HepG2 (cell line): ENCODE results near the gene PTPN2. TPM values are rescaled to one million over a fixed set of nuclear protein-coding genes. Genes with fewer than 3 reads are reported as not detected.

Experiments used
- CEBPG ChIP-seq: IDR thresholded peaks from 2 replicates; pipeline ENCODE4 v1.6.1; 2016
- HDAC2 ChIP-seq: sonication (generic); formaldehyde crosslinking; IDR thresholded peaks from 2 replicates; pipeline ENCODE4 v1.4.0; 2020; ENCODE audit warnings: missing genetic modification reagents
- JDP2 ChIP-seq: sonication (generic); formaldehyde crosslinking; IDR thresholded peaks from 2 replicates; pipeline ENCODE4 v1.8.1; 2022; ENCODE audit warnings: missing genetic modification reagents, borderline replicate concordance
- NFE2 ChIP-seq: sonication (generic); formaldehyde crosslinking; IDR thresholded peaks from 2 replicates; pipeline ENCODE4 v1.4.0; 2020; ENCODE audit warnings: missing genetic modification reagents
- REXO4 ChIP-seq: sonication (generic); formaldehyde crosslinking; IDR thresholded peaks from 2 replicates; pipeline ENCODE4 v1.8.0; 2022; ENCODE audit warnings: missing genetic modification reagents, mild to moderate bottlenecking, borderline replicate concordance
- RFX3 ChIP-seq: IDR thresholded peaks from 2 replicates; pipeline ENCODE4 v1.6.1; 2016; ENCODE audit warnings: missing biosample characterization, missing genetic modification reagents
- SALL2 ChIP-seq: sonication (generic); formaldehyde crosslinking; IDR thresholded peaks from 2 replicates; pipeline ENCODE4 v1.8.1; 2023; ENCODE audit warnings: mild to moderate bottlenecking, missing genetic modification reagents, inconsistent platforms
- SP140L ChIP-seq: sonication (generic); formaldehyde crosslinking; IDR thresholded peaks from 2 replicates; pipeline ENCODE4 v1.4.0; 2020; ENCODE audit warnings: missing genetic modification reagents, borderline replicate concordance
- SRY ChIP-seq: sonication (generic); formaldehyde crosslinking; IDR thresholded peaks from 2 replicates; pipeline ENCODE4 v1.8.0; 2022; ENCODE audit warnings: mild to moderate bottlenecking, missing genetic modification reagents
- ZFP82 ChIP-seq: sonication (generic); formaldehyde crosslinking; IDR thresholded peaks from 2 replicates; pipeline ENCODE4 v1.5.1; 2020; ENCODE audit warnings: mild to moderate bottlenecking, missing genetic modification reagents, borderline replicate concordance
- ZFYVE20 ChIP-seq: sonication (generic); formaldehyde crosslinking; IDR thresholded peaks from 2 replicates; pipeline ENCODE4 v1.8.0; 2023; ENCODE audit warnings: low read depth, mild to moderate bottlenecking, moderate library complexity, missing genetic modification reagents, borderline replicate concordance
- ZNF235 ChIP-seq: sonication (generic); formaldehyde crosslinking; IDR thresholded peaks from 2 replicates; pipeline ENCODE4 v1.8.1; 2023; ENCODE audit warnings: mild to moderate bottlenecking, missing genetic modification reagents, borderline replicate concordance
- ZNF24 ChIP-seq: fragments of 450-650 bp; IDR thresholded peaks from 2 replicates; pipeline ENCODE4 v1.6.1; 2017; ENCODE audit warnings: antibody characterized with exemption, mild to moderate bottlenecking
- ZNF430 ChIP-seq: sonication (generic); formaldehyde crosslinking; IDR thresholded peaks from 2 replicates; pipeline ENCODE4 v1.9.0; 2021; ENCODE audit warnings: mild to moderate bottlenecking, missing genetic modification reagents
- polyA plus RNA-seq, 8 experiments: library from polyadenylated mRNA; depleted of rRNA in 3 of 8; stranded (reverse) in 7 of 8; unstranded in 1 of 8; fragments of >200 nt; fragmentation: Illumina TruSeq in 4 of 8; extraction: Trizol in 4 of 8; gene quantifications; 2 replicates each; pipeline versions ENCODE4 v1.2.1 to v1.2.3, GENCODE V29; 2011 to 2016; ENCODE audit warnings: low read depth in 4 of 8, missing spikeins in 1 of 8, mixed read lengths in 1 of 8; ENCODE audit not compliant: insufficient read depth in 1 of 8
- total RNA-seq, 5 experiments: library from RNA; depleted of rRNA; stranded (reverse); fragments of >200 nt; fragmentation: Illumina TruSeq; extraction: Trizol; gene quantifications; 2 replicates each; pipeline ENCODE4 v1.2.3, GENCODE V29; 2016; ENCODE audit warnings: low read depth in 1 of 5
- TF ChIP-seq, protein P1 (sequence below): sonication (generic); formaldehyde crosslinking; IDR thresholded peaks from 2 replicates; pipeline ENCODE4 v1.4.0; 2020; ENCODE audit warnings: missing genetic modification reagents, borderline replicate concordance
- TF ChIP-seq, protein P2 (sequence below): sonication (generic); formaldehyde crosslinking; IDR thresholded peaks from 2 replicates; pipeline ENCODE4 v1.4.0; 2020; ENCODE audit warnings: mild to moderate bottlenecking, missing genetic modification reagents
- TF ChIP-seq, protein P3 (sequence below): IDR thresholded peaks from 2 replicates; pipeline ENCODE4 v1.6.1; 2016; ENCODE audit warnings: missing compliant biosample characterization, missing genetic modification reagents, borderline replicate concordance
- TF ChIP-seq, protein P4 (sequence below): sonication (generic); formaldehyde crosslinking; IDR thresholded peaks from 2 replicates; pipeline ENCODE4 v1.8.0; 2022; ENCODE audit warnings: missing genetic modification reagents, mild to moderate bottlenecking, moderate library complexity, borderline replicate concordance
- TF ChIP-seq, protein P5 (sequence below): sonication (generic); formaldehyde crosslinking; IDR thresholded peaks from 2 replicates; pipeline ENCODE4 v1.8.0; 2022; ENCODE audit warnings: missing genetic modification reagents, mild to moderate bottlenecking, borderline replicate concordance

Gene PTPN2
- total and polyA plus RNA-seq, 2 of the 13 experiments (the other 11 are each of a cell fraction or from before 2014, with no cell fraction given), result 24.9 to 41.5 TPM

DNA sequence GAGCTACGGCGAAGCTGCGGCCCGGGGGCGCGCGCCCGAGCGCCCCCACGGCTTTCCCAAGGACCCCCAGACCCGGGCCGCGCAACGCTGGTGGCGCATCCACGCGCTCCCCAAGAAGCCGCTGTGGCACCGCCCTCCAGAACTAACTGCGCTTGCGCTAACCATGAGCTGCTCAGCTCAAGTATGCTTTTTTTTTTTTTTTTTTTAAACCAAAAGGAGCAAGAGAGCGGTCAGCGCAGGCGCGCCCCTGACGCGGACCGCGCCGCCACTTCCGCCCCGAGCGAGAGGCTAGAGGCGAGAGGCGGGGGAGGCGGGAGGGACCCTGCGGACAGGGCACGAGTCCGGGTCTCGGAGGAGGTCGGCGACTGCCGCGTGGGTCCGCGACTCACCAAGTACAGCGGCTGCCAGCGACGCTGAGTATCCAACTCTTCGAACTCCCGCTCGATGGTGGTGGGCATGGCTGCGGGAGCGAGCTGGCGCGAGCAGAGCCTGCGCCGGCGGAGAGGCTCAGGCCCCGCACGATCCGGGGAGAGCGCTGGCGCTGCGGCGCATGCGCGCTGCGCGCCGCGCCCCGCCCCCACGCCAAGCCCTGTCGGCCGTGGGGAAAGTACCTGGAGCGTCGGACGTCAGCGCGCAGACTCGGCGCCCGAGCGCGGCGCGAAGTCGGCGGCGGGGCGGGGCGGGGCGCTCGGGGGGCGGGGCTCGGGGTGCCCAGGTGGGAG lies at the start of gene PTPN2 (continued):
- TF ChIP-seq, protein P1, sequence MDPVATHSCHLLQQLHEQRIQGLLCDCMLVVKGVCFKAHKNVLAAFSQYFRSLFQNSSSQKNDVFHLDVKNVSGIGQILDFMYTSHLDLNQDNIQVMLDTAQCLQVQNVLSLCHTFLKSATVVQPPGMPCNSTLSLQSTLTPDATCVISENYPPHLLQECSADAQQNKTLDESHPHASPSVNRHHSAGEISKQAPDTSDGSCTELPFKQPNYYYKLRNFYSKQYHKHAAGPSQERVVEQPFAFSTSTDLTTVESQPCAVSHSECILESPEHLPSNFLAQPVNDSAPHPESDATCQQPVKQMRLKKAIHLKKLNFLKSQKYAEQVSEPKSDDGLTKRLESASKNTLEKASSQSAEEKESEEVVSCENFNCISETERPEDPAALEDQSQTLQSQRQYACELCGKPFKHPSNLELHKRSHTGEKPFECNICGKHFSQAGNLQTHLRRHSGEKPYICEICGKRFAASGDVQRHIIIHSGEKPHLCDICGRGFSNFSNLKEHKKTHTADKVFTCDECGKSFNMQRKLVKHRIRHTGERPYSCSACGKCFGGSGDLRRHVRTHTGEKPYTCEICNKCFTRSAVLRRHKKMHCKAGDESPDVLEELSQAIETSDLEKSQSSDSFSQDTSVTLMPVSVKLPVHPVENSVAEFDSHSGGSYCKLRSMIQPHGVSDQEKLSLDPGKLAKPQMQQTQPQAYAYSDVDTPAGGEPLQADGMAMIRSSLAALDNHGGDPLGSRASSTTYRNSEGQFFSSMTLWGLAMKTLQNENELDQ, result no peak
- TF ChIP-seq ZNF24, result no peak
- peak; percentile 56; the same call in 1 of the 2 replicates for TF ChIP-seq SRY (CRISPR knock-in tag)
- TF ChIP-seq SP140L (CRISPR knock-in tag), result no peak; the same call in 1 of the 2 replicates
- TF ChIP-seq NFE2 (CRISPR knock-in tag), result no peak
- TF ChIP-seq, protein P2, sequence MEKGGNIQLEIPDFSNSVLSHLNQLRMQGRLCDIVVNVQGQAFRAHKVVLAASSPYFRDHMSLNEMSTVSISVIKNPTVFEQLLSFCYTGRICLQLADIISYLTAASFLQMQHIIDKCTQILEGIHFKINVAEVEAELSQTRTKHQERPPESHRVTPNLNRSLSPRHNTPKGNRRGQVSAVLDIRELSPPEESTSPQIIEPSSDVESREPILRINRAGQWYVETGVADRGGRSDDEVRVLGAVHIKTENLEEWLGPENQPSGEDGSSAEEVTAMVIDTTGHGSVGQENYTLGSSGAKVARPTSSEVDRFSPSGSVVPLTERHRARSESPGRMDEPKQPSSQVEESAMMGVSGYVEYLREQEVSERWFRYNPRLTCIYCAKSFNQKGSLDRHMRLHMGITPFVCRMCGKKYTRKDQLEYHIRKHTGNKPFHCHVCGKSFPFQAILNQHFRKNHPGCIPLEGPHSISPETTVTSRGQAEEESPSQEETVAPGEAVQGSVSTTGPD (CRISPR knock-in tag), result no peak
- no peak for TF ChIP-seq RFX3 (CRISPR knock-in tag)
- TF ChIP-seq REXO4 (CRISPR knock-in tag), result no peak
- TF ChIP-seq ZFP82, result peak; percentile 86; the same call in 1 of the 2 replicates
- TF ChIP-seq HDAC2 (CRISPR knock-in tag), result no peak; the same call in 1 of the 2 replicates
- TF ChIP-seq SALL2 (CRISPR knock-in tag), result peak; percentile 95
- TF ChIP-seq, protein P3, sequence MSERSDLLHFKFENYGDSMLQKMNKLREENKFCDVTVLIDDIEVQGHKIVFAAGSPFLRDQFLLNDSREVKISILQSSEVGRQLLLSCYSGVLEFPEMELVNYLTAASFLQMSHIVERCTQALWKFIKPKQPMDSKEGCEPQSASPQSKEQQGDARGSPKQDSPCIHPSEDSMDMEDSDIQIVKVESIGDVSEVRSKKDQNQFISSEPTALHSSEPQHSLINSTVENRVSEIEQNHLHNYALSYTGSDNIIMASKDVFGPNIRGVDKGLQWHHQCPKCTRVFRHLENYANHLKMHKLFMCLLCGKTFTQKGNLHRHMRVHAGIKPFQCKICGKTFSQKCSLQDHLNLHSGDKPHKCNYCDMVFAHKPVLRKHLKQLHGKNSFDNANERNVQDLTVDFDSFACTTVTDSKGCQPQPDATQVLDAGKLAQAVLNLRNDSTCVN (CRISPR knock-in tag), result peak; percentile 62; the same call in 1 of the 2 replicates
- TF ChIP-seq, protein P4, sequence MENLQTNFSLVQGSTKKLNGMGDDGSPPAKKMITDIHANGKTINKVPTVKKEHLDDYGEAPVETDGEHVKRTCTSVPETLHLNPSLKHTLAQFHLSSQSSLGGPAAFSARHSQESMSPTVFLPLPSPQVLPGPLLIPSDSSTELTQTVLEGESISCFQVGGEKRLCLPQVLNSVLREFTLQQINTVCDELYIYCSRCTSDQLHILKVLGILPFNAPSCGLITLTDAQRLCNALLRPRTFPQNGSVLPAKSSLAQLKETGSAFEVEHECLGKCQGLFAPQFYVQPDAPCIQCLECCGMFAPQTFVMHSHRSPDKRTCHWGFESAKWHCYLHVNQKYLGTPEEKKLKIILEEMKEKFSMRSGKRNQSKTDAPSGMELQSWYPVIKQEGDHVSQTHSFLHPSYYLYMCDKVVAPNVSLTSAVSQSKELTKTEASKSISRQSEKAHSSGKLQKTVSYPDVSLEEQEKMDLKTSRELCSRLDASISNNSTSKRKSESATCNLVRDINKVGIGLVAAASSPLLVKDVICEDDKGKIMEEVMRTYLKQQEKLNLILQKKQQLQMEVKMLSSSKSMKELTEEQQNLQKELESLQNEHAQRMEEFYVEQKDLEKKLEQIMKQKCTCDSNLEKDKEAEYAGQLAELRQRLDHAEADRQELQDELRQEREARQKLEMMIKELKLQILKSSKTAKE, result peak; percentile 18; the same call in 1 of the 2 replicates
- no peak for TF ChIP-seq ZFYVE20
- no peak for TF ChIP-seq JDP2 (CRISPR knock-in tag)
- TF ChIP-seq, protein P5, sequence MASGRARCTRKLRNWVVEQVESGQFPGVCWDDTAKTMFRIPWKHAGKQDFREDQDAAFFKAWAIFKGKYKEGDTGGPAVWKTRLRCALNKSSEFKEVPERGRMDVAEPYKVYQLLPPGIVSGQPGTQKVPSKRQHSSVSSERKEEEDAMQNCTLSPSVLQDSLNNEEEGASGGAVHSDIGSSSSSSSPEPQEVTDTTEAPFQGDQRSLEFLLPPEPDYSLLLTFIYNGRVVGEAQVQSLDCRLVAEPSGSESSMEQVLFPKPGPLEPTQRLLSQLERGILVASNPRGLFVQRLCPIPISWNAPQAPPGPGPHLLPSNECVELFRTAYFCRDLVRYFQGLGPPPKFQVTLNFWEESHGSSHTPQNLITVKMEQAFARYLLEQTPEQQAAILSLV, result peak; percentile 96
- peak; percentile 65; the same call in 1 of the 2 replicates for TF ChIP-seq ZNF430 (CRISPR knock-in tag)
- peak; percentile 93; the same call in 1 of the 2 replicates for TF ChIP-seq ZNF235 (CRISPR knock-in tag)
- TF ChIP-seq CEBPG (CRISPR knock-in tag), result 0 out of 2 replicates have a peak, but pooled peaks have one; percentile 12
